SK-N-SH (cell line): ENCODE measurements around the gene BRD2. TPM values are rescaled to one million over a fixed set of nuclear protein-coding genes. Genes with fewer than 3 reads are reported as not detected.

Experiments used
- CTCF ChIA-PET: fragments of 300-600, 350-600 bp; formaldehyde crosslinking; extraction: SDS; loops from one replicate; lab custom pipeline; 2021; lab: Yijun Ruan, JAX
- POLR2A ChIA-PET: fragments of 350-600 bp; sonication (Branson Sonifier 250); formaldehyde crosslinking; extraction: SDS; loops from one replicate; lab custom pipeline; 2020; ENCODE audit warnings: antibody characterized with exemption, inconsistent platforms; lab: Yijun Ruan, JAX
- DNase-seq: peaks from one replicate; pipeline ENCODE4 v3.0.0; 2012
- H2AFZ ChIP-seq: fragments of 200-600 bp; sonication (generic); 2 replicates; pipeline ENCODE4 v1.8.1; 2016; ENCODE audit warnings: antibody characterized with exemption, mild to moderate bottlenecking, low read depth
- H3F3A ChIP-seq: fragments of 200-600 bp; sonication (generic); replicated peaks from 2 replicates; pipeline ENCODE3; 2016; ENCODE audit warnings: antibody characterized with exemption, mild to moderate bottlenecking; ENCODE audit not compliant: insufficient read depth
- H3K27ac ChIP-seq, 2 experiments: fragments of 200-500 bp in 1 of 2; fragments of 200-600 bp in 1 of 2; sonication (Bioruptor generic) in 1 of 2; sonication (generic), shearing (Covaris generic) in 1 of 2; 2 replicates each; pipeline versions ENCODE4 v1.5.1 to v1.6.1; 2014 to 2016; ENCODE audit warnings: low read depth in 2 of 2, inconsistent platforms in 1 of 2, low read length in 1 of 2, mild to moderate bottlenecking in 1 of 2, mixed read lengths in 1 of 2
- H3K27me3 ChIP-seq: fragments of 200-600 bp; sonication (generic), shearing (Covaris generic); 2 replicates; pipeline ENCODE4 v1.6.1; 2016; ENCODE audit warnings: mixed run types; ENCODE audit not compliant: insufficient read depth
- H3K36me3 ChIP-seq, 2 experiments: fragments of 200-500 bp in 1 of 2; fragments of 200-600 bp in 1 of 2; sonication (Bioruptor generic) in 1 of 2; sonication (generic) in 1 of 2; replicated peaks in 1 of 2; 2 replicates each; pipeline versions ENCODE3 to v1.5.1; 2014 to 2016; ENCODE audit warnings: low read length in 1 of 2, mild to moderate bottlenecking in 1 of 2; ENCODE audit not compliant: insufficient read depth in 2 of 2, control insufficient read depth in 1 of 2
- H3K4me1 ChIP-seq, 2 experiments: fragments of 200-500 bp in 1 of 2; fragments of 200-600 bp in 1 of 2; sonication (Bioruptor generic) in 1 of 2; sonication (generic), shearing (Covaris generic) in 1 of 2; 2 replicates each; pipeline versions ENCODE4 v1.5.1 to v1.6.1; 2014 to 2016; ENCODE audit warnings: low read depth in 1 of 2, low read length in 1 of 2, mixed run types in 1 of 2; ENCODE audit not compliant: insufficient read depth in 2 of 2, control insufficient read depth in 1 of 2
- H3K4me2 ChIP-seq: fragments of 200-600 bp; sonication (generic), shearing (Covaris generic); 2 replicates; pipeline ENCODE4 v1.6.1; 2017; ENCODE audit warnings: mixed run types
- H3K4me3 ChIP-seq, 2 experiments: fragments of 200-500 bp in 1 of 2; fragments of 200-600 bp in 1 of 2; sonication (Bioruptor generic) in 1 of 2; sonication (generic), shearing (Covaris generic) in 1 of 2; 2 replicates each; pipeline versions ENCODE4 v1.5.1 to v1.8.1; 2014 to 2016; ENCODE audit warnings: low read depth in 2 of 2, inconsistent platforms in 1 of 2, low read length in 1 of 2, mild to moderate bottlenecking in 1 of 2, mixed read lengths in 1 of 2, moderate library complexity in 1 of 2
- H3K79me2 ChIP-seq: fragments of 200-600 bp; sonication (generic); 2 replicates; pipeline ENCODE4 v1.8.1; 2017; ENCODE audit warnings: mild to moderate bottlenecking; ENCODE audit not compliant: insufficient read depth
- H3K9ac ChIP-seq: fragments of 200-600 bp; sonication (generic); 2 replicates; pipeline ENCODE4 v1.6.1; 2017; ENCODE audit warnings: mixed run types
- H3K9me2 ChIP-seq: fragments of 200-600 bp; sonication (generic); 2 replicates; pipeline ENCODE4 v1.6.1; 2017; ENCODE audit warnings: mixed run types
- H3K9me3 ChIP-seq: fragments of 200-600 bp; sonication (generic); 2 replicates; pipeline ENCODE4 v1.6.1; 2017; ENCODE audit warnings: mixed run types, mild to moderate bottlenecking, moderate library complexity
- H4K20me1 ChIP-seq: fragments of 200-600 bp; sonication (generic); 2 replicates; pipeline ENCODE4 v1.6.1; 2017; ENCODE audit warnings: mild to moderate bottlenecking, mixed run types; ENCODE audit not compliant: insufficient read depth
- EZH2phosphoT487 ChIP-seq: fragments of 200-600 bp; sonication (generic); IDR thresholded peaks from 2 replicates; pipeline ENCODE4 v1.6.1; 2017; ENCODE audit warnings: low read depth, mixed run types, mild to moderate bottlenecking, antibody characterized with exemption, moderate library complexity, borderline replicate concordance
- FOSL2 ChIP-seq: IDR thresholded peaks from 2 replicates; pipeline ENCODE4 v1.4.0; 2012; ENCODE audit warnings: low read depth, mild to moderate bottlenecking, moderate library complexity, borderline replicate concordance
- FOXM1 ChIP-seq: IDR thresholded peaks from 2 replicates; pipeline ENCODE4 v1.4.0; 2012; ENCODE audit warnings: low read depth, mild to moderate bottlenecking
- GABPA ChIP-seq: IDR thresholded peaks from 2 replicates; pipeline ENCODE4 v1.4.0; 2012; ENCODE audit warnings: low read depth, mild to moderate bottlenecking
- IRF3 ChIP-seq: fragments of 150-350 bp; IDR thresholded peaks from 2 replicates; pipeline ENCODE4 v1.6.1; 2016; ENCODE audit warnings: mild to moderate bottlenecking, low read depth, low read length
- JUND ChIP-seq: IDR thresholded peaks from 2 replicates; pipeline ENCODE4 v1.4.0; 2012
- MAX ChIP-seq: IDR thresholded peaks from 2 replicates; pipeline ENCODE4 v1.4.0; 2012; ENCODE audit warnings: low read depth
- MEF2A ChIP-seq: IDR thresholded peaks from 2 replicates; pipeline ENCODE4 v1.4.0; 2012; ENCODE audit warnings: low read depth, borderline replicate concordance
- POLR2AphosphoS5 ChIP-seq: IDR thresholded peaks from 2 replicates; pipeline ENCODE4 v1.6.1; 2012; ENCODE audit warnings: low read depth, low read length
- RFX5 ChIP-seq: IDR thresholded peaks from 2 replicates; pipeline ENCODE4 v1.6.1; 2012; ENCODE audit warnings: mild to moderate bottlenecking, improper control_type of control experiment, low read length
- RXRA ChIP-seq: IDR thresholded peaks from 2 replicates; pipeline ENCODE4 v1.4.0; 2012; ENCODE audit warnings: low read depth, mild to moderate bottlenecking, borderline replicate concordance
- TAF1 ChIP-seq: IDR thresholded peaks from 2 replicates; pipeline ENCODE4 v1.6.1; 2012; ENCODE audit warnings: low read depth, mild to moderate bottlenecking, low read length, moderate library complexity, borderline replicate concordance
- YY1 ChIP-seq: IDR thresholded peaks from 2 replicates; pipeline ENCODE4 v1.4.0; 2012; ENCODE audit warnings: low read depth, mild to moderate bottlenecking
- ZBTB33 ChIP-seq: IDR thresholded peaks from 2 replicates; pipeline ENCODE4 v1.4.0; 2012; ENCODE audit warnings: low read depth, borderline replicate concordance
- WGBS: methylation state at CpG from one replicate; pipeline ENCODE4 v1.1.6; 2017; ENCODE audit warnings: low lambda C conversion rate; 5-methylcytosine and 5-hydroxymethylcytosine counted together
- polyA plus RNA-seq, 3 experiments: library from polyadenylated mRNA; depleted of rRNA; stranded (reverse); fragments of >200 nt; gene quantifications; 2 replicates each; pipeline ENCODE4 v1.2.3, GENCODE V29; 2012

The BRD2 gene
- polyA plus RNA-seq, 1 of the 3 experiments (the other 2 are of a cell fraction), result 104 TPM

GRCh38 chr6:33004940-33005339, 36.5 kb downstream of the BRD2 start:
- H3K9ac ChIP-seq, result no peak overlapping the region
- H3K9me2 ChIP-seq, result no peaks in the 10 kb centered on the region
- peaks cover 0 to 16% of the 10 kb centered on the region in 2 experiments; a peak in 1 of 4 replicates for H3K4me1 ChIP-seq
- H3K4me3 ChIP-seq, result no peak overlapping the region
- no peak overlapping the region for H3K27ac ChIP-seq
- WGBS, result 41% methylated on average over 6 of the region's 6 CpGs
- no peak overlapping the region for H3K4me2 ChIP-seq
- POLR2A ChIA-PET, result no interaction called here
- no peak overlapping the region for H2AFZ ChIP-seq
- no peaks in the 10 kb centered on the region for H3K36me3 ChIP-seq
- no peaks in the 10 kb centered on the region for H3K9me3 ChIP-seq
- H3K79me2 ChIP-seq, result no peaks in the 10 kb centered on the region
- H3K27me3 ChIP-seq, result peaks cover 56% of the 10 kb centered on the region
- H3F3A ChIP-seq, result no peaks in the 10 kb centered on the region
- TF ChIP-seq ZBTB33 (no peak), MEF2A (no peak), RFX5 (no peak), IRF3 (no peak), TAF1 (no peak)
- CTCF ChIA-PET, result interaction anchor here (1.4 to 9.2 kb wide), 3 partner anchors 10 to 243 kb away, joined by 5 to 71 read pairs (median 5); no protein-coding TSS in a partner anchor
- H4K20me1 ChIP-seq, result no peaks in the 10 kb centered on the region
- DNase-seq, result no peak

GRCh38 chr6:33007831-33008400, 39.5 kb downstream of the BRD2 start:
- CTCF ChIA-PET, result interaction anchor here (0.6 to 1.3 kb wide), 4 partner anchors 119 to 189 kb away, joined by 3 to 4 read pairs (median 3); no protein-coding TSS in a partner anchor
- peaks cover 64% of the 10 kb centered on the region for H3K27me3 ChIP-seq

More at GRCh38 chr6:33007831-33008400, 39.5 kb downstream of the BRD2 start:
- Histone ChIP-seq H2AFZ (no peak overlapping the region), H3K36me3 (no peaks in the 10 kb centered on the region), H4K20me1 (no peaks in the 10 kb centered on the region), H3K9me3 (no peaks in the 10 kb centered on the region), H3K79me2 (no peaks in the 10 kb centered on the region), H3K9me2 (no peaks in the 10 kb centered on the region), H3K4me3 (no peak overlapping the region), H3K27ac (no peak overlapping the region), H3K4me2 (no peak overlapping the region), H3K9ac (no peak overlapping the region), H3F3A (no peaks in the 10 kb centered on the region), H3K4me1 (no peaks in the 10 kb centered on the region; a peak in 1 of 4 replicates)
- POLR2A ChIA-PET, result no interaction called here
- DNase-seq, result no peak
- no peak for TF ChIP-seq TAF1
- TF ChIP-seq JUND, result no peak
- TF ChIP-seq GABPA, result no peak
- no peak for TF ChIP-seq YY1
- no peak for TF ChIP-seq EZH2phosphoT487
- no peak for TF ChIP-seq MAX
- TF ChIP-seq RXRA, result no peak
- no peak for TF ChIP-seq POLR2AphosphoS5
- TF ChIP-seq FOXM1, result no peak
- no peak for TF ChIP-seq FOSL2
- 58% methylated on average over 18 of the region's 26 CpGs for WGBS
